RWPE2 (cell line): ENCODE results near the gene MAPK6.

Source experiments
- ATAC-seq: fragments of 200-7000 bp; cut with Tn5 transposase; 3 replicates; pipeline ENCODE4 v1.9.1; 2021; ENCODE audit warnings: low read depth
- DNase-seq: peaks from one replicate; pipeline ENCODE4 v3.0.0-alpha.2; 2020; ENCODE audit warnings: low spot score
- H3K27ac ChIP-seq: fragments of 450-650 bp; 2 replicates; pipeline ENCODE4 v1.5.1; 2017; ENCODE audit warnings: mild to moderate bottlenecking; ENCODE audit not compliant: poor library complexity, severe bottlenecking
- H3K27me3 ChIP-seq: fragments of 250-450 bp; sonication (Bioruptor Pico); 2 replicates; pipeline ENCODE4 v1.5.1; 2021; ENCODE audit warnings: mild to moderate bottlenecking, moderate library complexity; ENCODE audit not compliant: insufficient read depth, poor library complexity, severe bottlenecking
- H3K36me3 ChIP-seq: fragments of 250-450 bp; sonication (Bioruptor Pico); 2 replicates; pipeline ENCODE4 v1.5.1; 2020; ENCODE audit warnings: low read depth, mild to moderate bottlenecking, moderate library complexity
- H3K4me1 ChIP-seq: fragments of 250-450 bp; sonication (Bioruptor Pico); 2 replicates; pipeline ENCODE4 v1.5.1; 2021; ENCODE audit warnings: mild to moderate bottlenecking, moderate library complexity; ENCODE audit not compliant: insufficient read depth, poor library complexity, severe bottlenecking
- H3K4me3 ChIP-seq: fragments of 250-450 bp; sonication (Bioruptor Pico); 2 replicates; pipeline ENCODE4 v1.5.1; 2021; ENCODE audit warnings: mild to moderate bottlenecking, moderate library complexity; ENCODE audit not compliant: severe bottlenecking
- H3K9me3 ChIP-seq: fragments of 250-450 bp; sonication (Bioruptor Pico); 2 replicates; pipeline ENCODE4 v1.5.1; 2021; ENCODE audit warnings: mild to moderate bottlenecking, moderate library complexity; ENCODE audit not compliant: severe bottlenecking
- TF ChIP-seq, protein P1 (sequence below): fragments of 450-650 bp; IDR thresholded peaks from one replicate; pipeline ENCODE4 v1.5.1; 2017; ENCODE audit warnings: mild to moderate bottlenecking, moderate library complexity; ENCODE audit not compliant: poor library complexity, severe bottlenecking

Gene MAPK6

DNA sequence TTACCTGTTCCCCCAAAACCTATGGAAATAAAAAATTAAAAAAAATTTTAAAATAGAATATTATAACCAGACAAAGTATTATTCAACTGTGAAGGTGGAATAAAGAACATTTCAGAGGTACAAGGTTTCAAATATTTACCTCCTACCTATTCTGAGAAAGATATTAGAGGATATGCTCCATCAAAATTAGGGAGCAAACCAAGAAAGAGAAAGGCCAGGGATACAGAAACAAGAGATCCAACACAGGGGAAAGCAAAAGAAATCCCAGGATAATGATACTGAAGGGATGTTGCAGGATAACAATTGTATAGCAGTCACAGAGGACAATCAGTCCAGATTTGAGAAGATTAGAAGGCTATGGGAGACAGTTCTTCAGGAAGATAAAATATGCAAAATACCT is 71.2 kb downstream of the MAPK6 start:
- ATAC-seq: no peak

DNA sequence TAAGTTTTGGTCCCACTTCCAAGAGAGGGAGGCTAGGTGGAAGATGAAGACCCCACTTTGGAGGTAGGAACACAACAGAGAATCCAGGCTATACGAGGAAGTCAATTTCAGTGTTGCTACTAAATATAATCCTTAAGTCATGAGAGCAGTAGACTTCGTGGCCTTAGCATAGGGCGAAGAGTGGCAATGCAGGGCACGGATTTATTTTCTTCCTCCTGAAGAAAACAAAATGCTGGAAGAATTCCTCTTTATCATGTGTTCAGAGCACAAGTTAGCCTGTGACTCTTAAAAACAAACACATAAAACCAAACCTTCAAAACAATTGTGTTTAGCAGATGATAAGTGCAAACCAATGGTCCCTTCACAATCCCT is 74.1 kb downstream of the MAPK6 start:
- H3K27me3 ChIP-seq: no peaks in the 10 kb centered on the region
- peaks cover 4% of the 10 kb centered on the region for H3K9me3 ChIP-seq
- H3K4me3 ChIP-seq: no peak overlapping the region
- peak overlapping the region; percentile 96 for H3K27ac ChIP-seq
- ATAC-seq (no peak), DNase-seq (no peak)
- H3K36me3 ChIP-seq: no peaks in the 10 kb centered on the region
- TF ChIP-seq, protein P1, sequence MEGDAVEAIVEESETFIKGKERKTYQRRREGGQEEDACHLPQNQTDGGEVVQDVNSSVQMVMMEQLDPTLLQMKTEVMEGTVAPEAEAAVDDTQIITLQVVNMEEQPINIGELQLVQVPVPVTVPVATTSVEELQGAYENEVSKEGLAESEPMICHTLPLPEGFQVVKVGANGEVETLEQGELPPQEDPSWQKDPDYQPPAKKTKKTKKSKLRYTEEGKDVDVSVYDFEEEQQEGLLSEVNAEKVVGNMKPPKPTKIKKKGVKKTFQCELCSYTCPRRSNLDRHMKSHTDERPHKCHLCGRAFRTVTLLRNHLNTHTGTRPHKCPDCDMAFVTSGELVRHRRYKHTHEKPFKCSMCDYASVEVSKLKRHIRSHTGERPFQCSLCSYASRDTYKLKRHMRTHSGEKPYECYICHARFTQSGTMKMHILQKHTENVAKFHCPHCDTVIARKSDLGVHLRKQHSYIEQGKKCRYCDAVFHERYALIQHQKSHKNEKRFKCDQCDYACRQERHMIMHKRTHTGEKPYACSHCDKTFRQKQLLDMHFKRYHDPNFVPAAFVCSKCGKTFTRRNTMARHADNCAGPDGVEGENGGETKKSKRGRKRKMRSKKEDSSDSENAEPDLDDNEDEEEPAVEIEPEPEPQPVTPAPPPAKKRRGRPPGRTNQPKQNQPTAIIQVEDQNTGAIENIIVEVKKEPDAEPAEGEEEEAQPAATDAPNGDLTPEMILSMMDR: no peak
- peaks cover 39% of the 10 kb centered on the region for H3K4me1 ChIP-seq

More for the DNA sequence above, 71.2 kb downstream of the MAPK6 start:
- Histone ChIP-seq H3K4me1 (peaks cover 34% of the 10 kb centered on the region), H3K27me3 (no peaks in the 10 kb centered on the region), H3K4me3 (no peak overlapping the region), H3K36me3 (no peaks in the 10 kb centered on the region), H3K27ac (no peak overlapping the region), H3K9me3 (peaks cover 12% of the 10 kb centered on the region)
- no peak for DNase-seq
- TF ChIP-seq, protein P1: no peak

DNA sequence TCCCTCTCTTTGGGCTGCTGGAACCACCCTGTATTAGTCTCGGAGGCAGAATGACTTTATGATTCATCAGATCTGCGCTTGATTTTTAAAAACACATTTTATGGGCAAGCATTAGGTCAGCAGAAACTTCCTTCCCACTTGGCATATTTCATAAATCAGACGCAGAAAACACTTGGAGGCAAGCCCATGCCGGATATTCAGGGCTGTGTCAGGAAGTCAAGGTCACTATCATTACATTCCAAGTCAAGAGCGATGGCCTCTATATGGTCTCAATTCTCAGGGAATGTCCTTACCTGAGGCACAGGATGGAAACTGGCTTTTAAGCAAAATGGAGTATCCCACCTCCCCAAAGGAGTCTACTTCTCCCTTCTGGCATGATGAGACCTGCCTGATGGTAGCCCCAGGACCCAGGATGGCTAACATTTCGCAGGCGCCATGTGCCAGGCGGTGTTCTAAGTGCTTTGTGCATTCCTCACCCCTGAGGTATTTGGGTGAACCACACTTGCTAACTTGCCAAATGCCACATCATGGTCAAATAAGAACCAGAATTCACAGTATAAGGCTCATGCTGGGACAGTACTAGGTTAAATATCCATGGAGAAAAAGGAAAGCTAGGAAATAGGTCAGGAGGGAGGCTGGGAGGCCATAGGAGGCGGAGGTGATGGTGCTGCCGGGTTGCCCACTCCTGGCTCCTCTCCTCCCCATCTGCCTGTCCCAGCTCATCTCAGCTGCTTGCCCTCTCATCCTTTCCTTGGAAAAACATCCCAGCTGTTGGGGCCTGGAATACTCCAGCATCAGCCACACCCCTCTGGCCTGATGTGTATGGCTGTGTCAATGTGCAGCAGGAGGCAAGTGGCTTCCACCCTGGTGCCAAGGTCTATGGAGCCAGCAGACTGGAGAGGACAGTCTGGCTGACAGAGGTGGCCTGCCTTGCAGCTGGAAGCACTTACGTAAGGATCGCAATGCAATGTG is 74.8 kb downstream of the MAPK6 start:
- TF ChIP-seq, protein P1: no peak
- ATAC-seq: peak; percentile 83
- H3K27ac ChIP-seq: peak overlapping the region; percentile 96

DNA sequence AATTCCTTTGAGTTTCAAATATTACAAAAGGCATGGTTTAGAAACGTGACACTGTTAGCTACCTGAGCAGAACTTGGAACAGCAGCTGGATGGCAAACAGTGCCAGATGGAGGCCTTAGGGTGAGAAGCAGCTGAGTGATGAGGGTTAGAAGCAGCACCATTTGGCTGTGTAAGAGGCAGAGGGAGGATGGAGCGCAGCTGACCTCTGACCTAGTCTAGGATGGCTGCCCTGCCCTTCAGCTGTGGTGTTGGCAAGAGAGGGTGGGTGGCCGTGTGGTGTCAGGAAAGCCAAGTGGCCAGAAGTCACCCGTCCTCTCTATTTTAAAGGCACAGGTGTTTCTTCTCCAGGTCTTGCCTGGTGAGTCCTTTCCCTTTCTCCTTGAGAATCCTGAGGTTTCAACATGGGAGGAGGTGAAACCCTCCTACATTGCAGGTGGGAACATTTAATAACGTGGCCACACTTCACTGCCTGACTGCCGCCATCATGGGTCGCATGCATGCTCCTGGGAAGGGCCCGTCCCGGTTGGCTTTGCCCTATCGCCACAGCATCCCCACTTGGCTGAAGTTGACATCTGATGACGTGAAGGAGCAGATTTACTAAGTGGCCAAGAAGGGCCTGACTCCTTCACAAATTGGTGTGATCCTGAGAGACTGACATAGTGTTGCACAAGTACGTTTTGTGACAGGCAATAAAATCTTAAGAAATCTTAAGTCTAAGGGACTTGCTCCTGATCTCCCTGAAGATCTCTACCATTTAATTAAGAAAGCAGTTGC is 76.0 kb downstream of the MAPK6 start:
- H3K27ac ChIP-seq: peak overlapping the region; percentile 96
- H3K4me3 ChIP-seq: no peak overlapping the region
- ATAC-seq (no peak), DNase-seq (peak; percentile 63)
- peaks cover 4% of the 10 kb centered on the region for H3K9me3 ChIP-seq
- TF ChIP-seq, protein P1: no peak
- H3K36me3 ChIP-seq: no peaks in the 10 kb centered on the region
- H3K4me1 ChIP-seq: peaks cover 39% of the 10 kb centered on the region
- no peaks in the 10 kb centered on the region for H3K27me3 ChIP-seq

More for the DNA sequence above, 74.8 kb downstream of the MAPK6 start:
- Histone ChIP-seq H3K4me1 (peaks cover 39% of the 10 kb centered on the region), H3K4me3 (no peak overlapping the region), H3K9me3 (peaks cover 4% of the 10 kb centered on the region), H3K27me3 (no peaks in the 10 kb centered on the region), H3K36me3 (no peaks in the 10 kb centered on the region)
- DNase-seq: peak; percentile 97
